HFF-Myc (cell line): Measurements from ENCODE around the gene TFAP2C.

Experiments
- DNase-seq: peaks from one replicate; pipeline ENCODE4 v3.0.0-alpha.2; 2011; ENCODE audit warnings: low read depth; ENCODE audit errors: extremely low read depth
- H3K4me3 ChIP-seq: replicated peaks from 2 replicates; pipeline ENCODE4 v1.5.1; 2011; ENCODE audit warnings: low read depth, mild to moderate bottlenecking, control low read depth, low read length
- CTCF ChIP-seq: IDR thresholded peaks from 2 replicates; pipeline ENCODE4 v1.5.1; 2012; ENCODE audit warnings: mild to moderate bottlenecking, low read depth, low read length, control low read depth; ENCODE audit errors: missing control alignments

TFAP2C gene

DNA sequence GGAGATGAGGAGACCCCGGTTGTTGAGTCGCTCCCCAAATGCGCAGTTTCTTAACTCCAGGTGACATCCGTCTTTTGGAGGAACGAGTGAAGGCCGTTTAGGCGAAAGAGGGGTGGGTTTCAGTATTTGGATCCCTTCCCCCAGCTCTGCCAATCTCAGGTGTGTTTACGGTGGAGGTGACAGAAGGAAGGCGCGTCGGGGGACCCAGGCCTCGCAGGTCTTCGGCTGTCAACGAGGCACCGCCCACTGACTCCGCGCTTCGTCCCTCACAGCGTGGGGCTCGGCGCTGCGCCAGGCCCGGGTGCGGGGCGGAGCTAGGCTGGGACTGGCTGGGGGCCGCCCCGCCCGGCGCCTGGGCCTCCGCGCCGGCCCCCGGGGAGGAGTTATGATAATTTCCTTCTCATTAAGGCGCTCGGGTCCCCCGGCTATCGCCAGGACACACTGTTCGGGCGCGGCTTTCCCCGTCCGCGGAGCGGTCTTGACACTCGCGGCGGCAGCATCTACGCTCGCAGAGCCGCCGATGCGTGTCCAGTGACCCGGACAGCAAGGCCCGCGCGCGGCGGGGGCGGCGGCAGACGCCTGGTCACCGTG is at the start of gene TFAP2C:
Gene TFAP2C, plus strand, starts transcription at position 434 of the 591 bp plus-strand sequence. CDS start 239 bp downstream, outside the sequence.
- no peak for DNase-seq
- peak within 1 kb of the TSS; percentile 60 for H3K4me3 ChIP-seq
- TF ChIP-seq CTCF = no peak

DNA sequence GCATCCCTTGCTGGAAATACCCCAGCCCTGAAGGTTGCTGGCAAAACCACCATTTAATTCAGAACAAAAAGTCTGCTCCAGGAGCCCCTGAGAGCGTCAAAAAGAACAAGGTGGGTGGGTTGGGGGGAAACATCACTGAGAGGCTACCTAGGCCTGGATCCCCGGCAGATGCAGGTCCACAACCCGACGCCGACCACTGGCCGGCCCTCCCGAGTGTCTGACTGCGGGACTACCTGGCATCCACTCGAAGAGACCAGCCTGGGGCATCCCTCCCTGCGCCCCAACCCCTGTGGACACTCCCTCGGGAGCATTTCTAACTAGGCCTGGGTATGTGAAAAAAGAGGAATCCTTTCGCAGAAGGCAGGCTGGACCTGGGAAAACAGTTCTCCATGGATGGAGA is 48.9 kb upstream of the TFAP2C start:
- no peak for TF ChIP-seq CTCF
- no peak for DNase-seq

GRCh38 chr20:56581701-56582100 is 47.4 kb upstream of the TFAP2C start:
- no peak for TF ChIP-seq CTCF
- H3K4me3 ChIP-seq = no peak overlapping the region
- DNase-seq = no peak

More for the DNA sequence above, 48.9 kb upstream of the TFAP2C start:
- no peak overlapping the region for H3K4me3 ChIP-seq

DNA sequence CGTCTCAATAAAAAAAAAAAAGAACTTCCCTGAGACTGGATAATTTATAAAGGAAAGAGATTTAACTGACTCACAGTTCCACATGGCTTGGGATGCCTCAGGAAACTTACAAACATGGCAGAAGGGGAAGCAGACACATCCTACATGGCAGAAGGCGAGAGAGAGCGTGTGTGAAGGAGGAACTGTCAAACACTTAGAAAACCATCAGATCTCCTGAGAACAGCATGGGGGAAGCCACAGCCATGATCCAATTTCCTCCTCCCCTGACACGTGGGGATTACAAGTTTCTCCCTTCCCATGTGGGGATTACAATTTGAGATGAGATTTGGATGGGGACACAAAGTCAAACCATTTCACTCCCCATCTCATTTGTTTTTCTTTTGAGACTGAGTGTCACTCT is 46.6 kb upstream of the TFAP2C start:
- no peak for DNase-seq
- H3K4me3 ChIP-seq = no peak overlapping the region
- TF ChIP-seq CTCF = no peak

GRCh38 chr20:56584916-56585315 is 44.2 kb upstream of the TFAP2C start:
- no peak overlapping the region for H3K4me3 ChIP-seq
- no peak for TF ChIP-seq CTCF
- no peak for DNase-seq

DNA sequence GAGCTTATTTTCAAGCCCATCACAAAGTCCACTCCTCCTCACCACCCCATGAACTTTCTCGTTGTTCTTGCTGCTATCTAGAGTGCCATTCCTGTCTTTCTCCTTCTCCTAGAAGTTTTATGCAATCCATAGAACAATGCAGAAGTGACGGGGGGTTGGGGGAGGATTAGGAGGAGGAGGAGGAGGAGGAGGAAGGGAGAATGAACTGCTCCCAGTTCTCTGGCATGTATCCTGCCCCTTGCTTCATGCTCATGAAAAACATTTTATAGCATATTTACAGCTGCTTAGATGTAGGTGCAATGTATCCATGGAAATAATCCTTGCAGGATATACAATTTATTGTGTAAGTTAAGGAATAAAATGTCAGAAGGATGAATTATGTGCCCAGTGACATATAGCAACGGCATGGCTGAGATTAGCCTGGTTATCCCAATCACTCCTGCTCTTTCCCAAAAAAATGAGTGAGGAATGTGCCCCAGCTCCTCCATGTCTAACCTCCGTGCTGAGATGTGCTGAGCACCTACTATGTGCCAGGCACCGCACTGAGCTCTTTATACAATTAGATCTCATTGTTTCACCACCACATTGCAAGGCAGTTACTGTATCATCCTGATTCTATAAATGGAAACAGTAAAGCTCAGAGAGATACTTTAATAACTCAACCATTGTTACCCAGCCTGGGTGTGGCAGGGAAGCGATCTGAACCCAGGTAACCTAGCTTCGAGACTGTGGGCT is 41.6 kb upstream of the TFAP2C start:
- H3K4me3 ChIP-seq = no peak overlapping the region
- no peak for DNase-seq
- TF ChIP-seq CTCF = no peak
